Esophagus squamous epithelium (tissue), 4 donors: ENCODE data around the gene LMO2.

Source experiments
- CTCF ChIP-seq, 6 experiments: fragments of 450-650 bp in 4 of 6; fragments of 200-600 bp in 2 of 6; sonication (generic) in 2 of 6; IDR thresholded peaks; one replicate each; pipeline ENCODE4 v1.5.1; 2016 to 2019; ENCODE audit warnings: antibody characterized with exemption in 6 of 6, mild to moderate bottlenecking in 4 of 6, moderate library complexity in 4 of 6
- POLR2A ChIP-seq, 4 donors: fragments of 450-650 bp; IDR thresholded peaks; one replicate each; pipeline ENCODE4 v1.6.1; 2017; ENCODE audit warnings: antibody characterized with exemption in 4 of 4, mild to moderate bottlenecking in 4 of 4, moderate library complexity in 3 of 4

GRCh38 chr11:33832676-33833075, 59.2 kb downstream of the LMO2 start:
- TF ChIP-seq CTCF (IDR thresholded peaks at IDR 0.05) (no peak), POLR2A (IDR thresholded peaks at IDR 0.05) (no peak)
